SKM-1 treated with dmso at 0.1 percent for 144 hours (cell line): ENCODE results near the gene TLE1.

Experiments used
- DNase-seq: peaks from one replicate; lab custom pipeline; 2025; ENCODE audit not compliant: unreplicated experiment; lab: John Stamatoyannopoulos, UW

TLE1 gene

DNA sequence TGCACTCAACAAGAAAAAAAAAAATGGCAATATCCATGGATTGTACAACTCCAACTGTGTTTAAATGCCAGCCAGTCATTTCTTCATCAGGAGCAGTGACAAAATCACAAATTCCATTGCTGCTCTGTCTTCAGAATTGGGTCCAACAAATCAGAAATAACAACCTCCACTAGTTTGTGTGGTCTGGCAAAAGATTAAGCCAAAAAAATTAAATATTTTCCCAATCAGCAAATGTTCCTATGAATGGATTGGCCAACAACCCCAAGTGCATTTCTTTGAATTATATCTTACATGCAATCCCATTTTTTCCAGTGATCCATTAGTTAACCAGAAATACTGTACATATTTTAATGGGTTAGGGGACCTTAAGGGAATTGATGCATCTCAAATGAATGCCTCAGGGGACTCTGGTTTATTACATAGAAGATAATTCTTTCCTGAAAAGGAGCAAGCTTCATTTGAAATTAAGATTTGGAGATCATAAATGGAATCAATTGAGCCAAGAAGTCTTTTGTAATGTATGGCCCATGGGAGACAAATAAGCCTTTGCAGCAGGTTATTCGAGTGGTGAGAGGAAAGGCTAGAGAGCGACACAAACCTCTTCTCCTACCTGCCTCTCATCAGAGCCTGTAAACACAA is 131.8 kb downstream of the TLE1 start:
- no peak for DNase-seq

- no peak for DNase-seq
Measured at GRCh38 chr9:81556923-81557322, 132.4 kb downstream of the TLE1 start.

DNA sequence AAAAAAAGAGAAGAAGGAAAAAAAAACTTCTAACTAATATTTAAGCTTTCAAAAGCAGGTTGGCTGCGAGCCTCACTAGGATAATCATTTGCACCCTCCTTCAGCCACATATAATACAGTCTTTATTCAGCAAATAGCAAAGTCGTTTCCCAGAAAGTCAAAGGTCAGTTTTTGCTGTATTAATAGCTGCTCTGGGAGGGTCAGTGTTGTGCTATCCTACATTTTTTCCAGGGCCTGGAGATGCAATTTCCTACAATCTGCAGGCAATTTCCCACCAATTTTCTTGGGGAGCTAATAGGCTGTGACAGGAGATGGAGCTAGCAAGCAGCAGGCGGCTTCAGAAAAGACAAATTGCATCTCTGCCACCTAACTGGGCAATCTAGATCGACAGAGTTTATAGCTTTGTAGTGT is 136.8 kb downstream of the TLE1 start:
- DNase-seq = no peak

DNA sequence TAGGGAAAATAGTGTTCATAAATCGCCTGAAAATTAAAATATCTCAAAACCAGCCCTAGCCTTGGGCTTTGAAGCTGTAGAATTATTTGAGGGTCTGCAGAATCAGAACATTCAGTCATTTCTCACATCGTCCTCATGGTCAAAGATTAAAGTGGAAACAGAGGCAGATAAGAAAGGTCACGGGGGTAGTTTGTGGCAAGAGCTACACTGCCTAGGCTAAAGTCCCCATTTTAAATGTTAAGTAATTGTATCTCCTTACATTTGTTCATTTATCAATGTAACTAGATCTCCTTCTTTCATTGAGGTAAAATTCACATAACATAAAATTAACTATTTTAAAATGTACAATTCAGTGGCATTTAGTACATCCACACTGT is 139.2 kb downstream of the TLE1 start:
- DNase-seq = no peak

- no peak for DNase-seq
Measured at GRCh38 chr9:81549500-81550206, 139.7 kb downstream of the TLE1 start.

- no peak for DNase-seq
Measured at GRCh38 chr9:81548911-81549310, 140.4 kb downstream of the TLE1 start.

GRCh38 chr9:81546489-81546888 is 142.9 kb downstream of the TLE1 start:
- DNase-seq = no peak

GRCh38 chr9:81543695-81544094 is 145.7 kb downstream of the TLE1 start:
- DNase-seq = no peak

DNA sequence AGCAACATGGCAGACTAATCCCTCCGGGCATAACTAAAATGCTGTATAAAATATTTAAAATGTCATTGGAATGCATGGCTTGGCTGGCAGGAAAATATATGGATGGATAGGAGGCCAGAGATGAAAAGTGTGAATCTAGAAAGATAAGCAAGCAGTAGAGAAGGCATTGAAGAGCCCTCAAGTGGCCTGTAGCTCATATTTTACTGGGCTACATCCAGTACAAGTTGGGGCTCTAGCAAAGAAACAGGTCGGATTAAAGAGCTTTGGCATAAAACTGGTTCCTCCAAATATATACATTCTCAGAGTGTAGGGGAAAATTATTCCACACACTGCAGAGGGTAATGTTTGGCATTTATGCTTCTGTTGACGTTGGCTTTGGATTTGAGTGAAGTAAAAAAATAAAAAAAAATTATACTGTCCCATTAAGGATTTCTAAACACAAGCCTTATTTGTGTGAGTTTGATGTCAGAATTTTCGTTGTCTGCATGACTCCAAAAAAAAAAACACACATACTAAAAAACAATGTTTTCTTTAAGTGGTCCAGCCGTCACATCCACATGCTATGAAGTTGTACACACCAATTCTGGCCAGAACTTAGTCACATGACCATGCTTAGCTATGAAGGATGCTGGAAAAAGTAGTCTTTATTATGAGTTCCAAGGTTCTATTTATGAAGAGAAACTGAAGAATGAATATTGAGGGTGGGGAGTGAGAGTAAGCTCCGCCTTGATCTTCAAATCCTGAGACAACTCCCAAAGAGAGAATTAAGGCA is 147.0 kb downstream of the TLE1 start:
- no peak for DNase-seq

DNA sequence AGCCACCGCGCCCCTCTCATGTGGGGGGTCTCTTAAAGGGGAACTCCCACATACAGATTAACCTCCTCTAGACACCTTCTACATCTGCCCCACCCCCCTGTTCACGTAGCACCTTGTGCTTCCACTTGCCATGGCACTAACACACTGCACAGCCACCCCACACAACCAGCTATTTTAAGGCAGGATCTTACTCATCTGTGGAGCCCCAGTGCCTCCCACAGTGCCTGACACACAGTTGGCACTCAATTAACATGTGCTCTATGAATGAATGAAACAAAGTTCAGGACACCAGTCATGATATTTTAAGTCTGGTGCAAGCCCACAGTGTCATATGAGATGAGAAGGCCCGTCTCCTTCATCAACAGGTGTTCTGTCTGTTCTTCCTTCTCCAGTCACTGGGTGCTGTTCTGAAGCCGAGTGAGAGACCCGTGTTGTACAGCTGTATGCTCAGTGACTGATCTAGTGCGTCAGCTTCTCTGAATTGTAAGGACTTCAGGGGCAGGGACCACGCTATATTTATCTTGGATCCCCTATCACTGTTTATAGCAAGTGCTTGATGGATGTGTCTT is 149.1 kb downstream of the TLE1 start:
- DNase-seq = no peak

GRCh38 chr9:81539317-81539716 is 150.0 kb downstream of the TLE1 start:
- no peak for DNase-seq

DNA sequence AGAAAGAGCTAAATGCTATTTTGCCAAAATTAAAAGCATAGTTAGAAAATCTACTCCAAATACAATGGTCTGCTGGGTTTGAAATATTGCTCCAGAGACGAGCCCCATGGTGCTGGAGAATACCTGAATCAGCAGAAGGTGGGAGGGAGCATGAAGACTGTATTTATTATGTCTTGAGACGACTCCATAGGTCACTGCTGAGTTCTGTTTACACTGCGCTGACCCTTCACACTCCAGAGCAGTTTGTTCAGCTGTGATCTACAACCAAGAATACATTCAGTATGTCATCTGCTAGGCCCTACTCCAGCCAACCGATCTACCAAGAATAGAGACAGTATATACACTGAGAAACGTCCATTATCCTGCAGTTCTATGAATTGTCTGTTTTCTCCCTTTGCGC is 150.5 kb downstream of the TLE1 start:
- DNase-seq = no peak

DNA sequence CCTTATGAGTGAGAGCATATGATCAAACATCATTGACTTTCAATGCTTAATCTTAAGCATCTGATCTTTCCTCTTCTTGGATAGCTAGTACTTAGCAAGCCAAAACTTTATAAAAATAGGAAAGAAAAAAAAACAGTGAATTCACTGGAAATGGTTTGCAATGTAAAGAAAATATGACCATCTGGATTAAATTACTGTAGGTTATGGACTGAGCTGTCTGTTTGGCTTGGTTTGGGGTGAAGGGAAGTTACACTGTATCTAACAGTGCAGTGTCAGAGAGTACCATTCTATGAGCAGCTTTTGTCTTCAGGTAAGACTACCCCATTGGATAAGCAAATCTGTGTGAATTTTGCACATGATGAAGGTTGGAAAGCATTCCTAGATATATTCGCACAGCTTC is 151.4 kb downstream of the TLE1 start:
- no peak for DNase-seq

DNA sequence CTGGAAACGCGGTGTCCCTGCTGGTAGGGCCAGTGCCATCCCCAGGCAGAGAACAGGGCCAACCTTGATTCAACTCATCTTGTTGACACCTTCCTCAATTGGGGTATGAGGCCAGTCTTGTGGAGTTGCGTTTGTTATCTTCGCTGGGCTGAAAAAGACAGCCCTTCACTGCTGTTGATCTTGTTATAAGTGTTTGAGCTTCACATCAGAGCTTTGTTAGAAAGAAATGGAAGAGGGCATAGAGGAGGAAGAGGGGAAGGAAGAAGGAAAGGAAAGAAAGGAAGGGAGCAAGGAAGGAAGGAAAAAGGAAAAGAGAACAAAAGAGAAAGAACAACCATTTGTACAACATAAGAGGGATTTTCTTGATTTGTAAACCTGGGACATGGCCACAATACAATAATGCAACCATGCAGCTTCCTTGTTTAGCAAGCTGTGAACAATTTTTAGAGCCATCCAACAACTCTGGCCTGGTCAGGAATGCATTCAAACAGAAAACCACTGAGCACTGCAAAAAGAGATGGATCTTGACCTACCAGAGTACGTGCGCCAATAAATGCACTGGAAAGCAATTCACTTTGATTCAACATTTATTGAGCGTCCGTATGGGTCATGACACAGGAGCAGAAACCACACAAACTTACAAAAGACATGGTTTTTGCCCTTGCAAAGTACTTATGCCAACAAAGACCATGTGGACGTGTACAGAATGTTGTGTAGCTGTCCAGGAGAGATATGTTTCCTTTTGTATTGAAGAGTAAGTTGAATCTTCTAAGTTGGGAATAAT is 152.9 kb downstream of the TLE1 start:
- DNase-seq = no peak

- DNase-seq = no peak
Measured at GRCh38 chr9:81535542-81536241, 153.7 kb downstream of the TLE1 start.

DNA sequence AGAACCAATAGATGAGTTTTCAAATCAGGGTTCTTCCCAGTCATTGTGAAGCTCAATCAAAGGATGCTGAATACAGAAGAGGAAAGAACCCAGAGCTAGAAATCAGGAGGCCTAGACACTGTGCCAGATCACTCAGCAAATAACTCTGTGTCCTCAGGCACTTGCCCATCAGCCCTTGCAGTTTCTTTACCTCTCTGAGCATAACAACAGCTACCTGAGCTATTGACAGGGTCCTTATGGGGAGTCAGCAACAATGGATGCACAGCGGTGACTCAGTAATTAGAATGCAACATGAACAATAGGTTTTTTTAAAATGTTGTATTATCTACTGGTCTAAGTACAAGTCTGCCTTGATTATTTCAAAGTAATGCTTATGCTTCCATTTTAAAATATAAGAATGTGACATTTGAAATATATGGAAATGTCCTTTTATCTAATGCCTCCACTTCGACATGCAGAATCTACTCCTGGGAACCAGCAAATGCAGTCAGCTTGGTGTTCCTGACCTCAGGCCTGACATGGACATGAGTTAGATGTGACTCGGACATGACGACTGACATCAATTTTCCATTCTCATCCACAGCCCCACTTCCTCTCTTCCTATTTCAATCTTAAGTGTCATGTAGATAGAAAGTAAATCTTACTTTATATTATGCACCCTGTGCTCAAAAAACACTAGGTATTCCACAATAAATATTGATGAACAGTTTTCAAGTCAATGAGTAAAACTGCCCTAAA is 155.0 kb downstream of the TLE1 start:
- no peak for DNase-seq
